ENCODE data around the gene FAM117A.

FAM117A gene

DNA sequence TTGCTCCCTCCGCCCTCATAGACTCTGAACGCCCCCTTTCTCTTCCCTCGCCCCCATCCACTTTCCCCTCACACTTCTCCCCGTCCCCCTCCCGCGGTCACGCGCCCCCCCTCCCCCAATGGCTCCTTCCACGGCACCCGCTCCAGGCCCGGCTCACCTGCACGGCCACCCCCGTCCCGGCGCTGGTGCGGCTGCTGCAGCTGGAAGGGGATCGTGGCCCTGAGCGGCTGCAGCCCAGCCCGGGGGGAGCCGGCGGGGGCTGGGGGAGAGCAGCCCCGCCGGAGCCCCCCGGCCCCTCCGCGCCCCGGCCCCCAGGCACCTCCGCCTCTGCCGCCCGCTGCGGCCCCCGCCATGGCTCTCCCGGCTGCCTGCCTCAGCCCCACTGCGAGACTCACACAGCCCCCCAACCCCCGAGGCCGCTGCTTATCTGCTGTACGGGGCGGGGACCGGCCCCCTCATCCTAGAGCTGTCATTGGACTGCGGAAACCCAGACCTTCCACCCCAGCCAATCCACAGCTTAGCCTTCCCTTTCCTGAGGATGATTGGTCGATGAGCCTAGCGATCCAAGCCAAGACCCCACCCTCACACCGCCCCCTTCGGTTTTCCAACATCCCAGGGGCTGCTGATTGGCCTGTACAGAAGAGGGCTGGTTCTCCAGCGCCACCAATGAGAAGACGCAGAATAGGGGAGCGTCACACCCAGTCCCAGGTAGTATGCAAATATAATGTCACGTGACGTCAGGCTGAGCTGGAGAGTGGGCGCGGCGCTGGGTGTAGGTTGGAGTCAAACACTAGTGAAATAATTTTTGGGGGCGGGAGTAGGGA is at the start of gene FAM117A:
Gene FAM117A (minus strand): TSS at position 397 of the 824 bp plus-strand sequence. CDS start 44 bp downstream, at position 353.
- peak; percentile 95 to 97 for DNase-seq

GRCh38 chr17:49809056-49809455 is 45.1 kb upstream of the FAM117A start:
- no peak for DNase-seq

DNA sequence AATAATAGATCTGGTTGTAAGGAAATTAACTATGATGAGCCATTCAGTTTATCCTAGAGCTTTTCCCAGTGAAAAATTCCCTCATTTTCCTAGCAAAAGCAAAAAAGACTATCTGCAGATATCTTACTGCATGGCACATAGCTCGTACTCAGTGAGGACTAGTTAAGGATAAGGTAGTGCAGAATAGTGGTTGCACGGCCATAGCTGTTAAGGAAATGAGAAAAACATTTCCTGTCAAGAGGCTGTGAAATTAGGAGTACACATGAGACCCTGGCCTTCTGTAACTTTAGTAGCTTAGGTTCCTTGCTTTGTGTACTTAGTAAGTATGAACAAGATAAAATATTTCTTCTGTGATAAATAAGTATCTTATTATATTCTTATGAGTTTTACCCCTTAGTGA is 34.8 kb upstream of the FAM117A start:
- DNase-seq = no peak

DNA sequence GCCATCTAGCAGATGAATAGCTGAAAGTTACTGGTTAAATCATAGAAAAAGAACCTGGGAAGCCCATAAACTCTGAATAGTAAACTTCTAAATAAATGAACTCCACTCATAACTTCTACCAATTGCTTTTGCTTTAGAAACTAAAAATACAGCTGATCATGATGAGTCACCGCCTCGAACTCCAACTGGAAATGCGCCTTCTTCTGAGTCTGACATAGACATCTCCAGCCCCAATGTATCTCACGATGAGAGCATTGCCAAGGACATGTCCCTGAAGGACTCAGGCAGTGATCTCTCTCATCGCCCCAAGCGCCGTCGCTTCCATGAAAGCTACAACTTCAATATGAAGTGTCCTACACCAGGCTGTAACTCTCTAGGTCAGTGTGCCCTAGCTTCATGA is 34.3 kb upstream of the FAM117A start:
- no peak for DNase-seq

- DNase-seq = no peak
Measured at GRCh38 chr17:49795372-49795771, 31.4 kb upstream of the FAM117A start.

DNA sequence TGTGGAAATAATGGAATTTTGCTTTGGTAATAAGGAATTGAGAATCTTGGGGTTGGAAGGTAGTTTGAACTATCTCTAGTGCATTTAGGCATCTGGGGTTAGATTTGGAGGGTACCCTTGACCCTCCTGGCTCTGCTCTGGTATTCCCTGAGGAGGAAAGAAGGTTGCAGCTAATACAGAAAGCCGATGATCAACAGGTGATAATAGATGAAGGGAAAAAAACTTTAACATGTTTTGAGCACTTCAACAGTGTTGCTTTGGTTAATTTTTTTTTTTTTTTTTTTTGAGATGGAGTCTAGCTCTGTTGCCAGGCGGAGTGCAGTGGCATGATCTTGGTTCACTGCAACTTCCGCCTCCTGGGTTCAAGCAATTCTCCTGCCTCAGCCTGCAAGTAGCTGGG is 29.4 kb upstream of the FAM117A start:
- DNase-seq = no peak

GRCh38 chr17:49789243-49789578 is 25.3 kb upstream of the FAM117A start:
- DNase-seq = no peak

GRCh38 chr17:49788478-49789242 is 24.7 kb upstream of the FAM117A start, which contains the start of gene KAT7:
Gene KAT7, plus strand, starts transcription at chr17:49788681. Its CDS starts 154 bp downstream, at chr17:49788835.
- peak; percentile 98 to 99 for DNase-seq

DNA sequence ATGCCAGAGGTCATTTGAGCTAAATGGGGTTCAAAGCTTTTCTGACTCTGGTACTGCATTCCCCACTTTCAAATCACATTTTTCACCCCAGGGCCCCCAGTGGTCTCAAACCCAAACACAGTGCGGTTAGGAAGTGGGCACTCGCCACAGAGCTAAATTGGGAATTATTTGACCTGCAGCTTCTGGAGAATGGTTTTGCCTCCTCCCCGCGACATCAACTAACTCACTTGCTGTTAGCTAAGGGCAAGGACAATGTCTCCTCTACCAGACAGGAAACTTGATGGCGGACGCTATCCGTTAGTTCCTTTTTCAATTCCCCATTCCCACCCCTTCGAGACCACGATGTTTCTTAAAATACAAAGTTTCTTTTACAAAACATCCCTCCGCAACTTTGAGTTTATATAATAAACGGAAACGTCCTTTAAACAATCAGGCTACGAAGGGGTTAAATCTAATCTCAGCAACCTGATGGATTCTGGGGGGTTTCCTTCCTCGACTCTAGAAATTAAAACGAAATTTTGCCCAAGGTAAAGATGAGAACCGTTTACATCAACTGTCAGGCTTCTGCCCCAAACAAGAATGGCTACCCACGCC is 24.1 kb upstream of the FAM117A start:
- DNase-seq = peak; percentile 46 to 48

GRCh38 chr17:49784636-49785035 is 20.7 kb upstream of the FAM117A start:
- no peak for DNase-seq

GRCh38 chr17:49783791-49784190 is 19.9 kb upstream of the FAM117A start:
- no peak for DNase-seq

- no peak for DNase-seq
Measured at GRCh38 chr17:49783071-49783715, 19.3 kb upstream of the FAM117A start.

DNA sequence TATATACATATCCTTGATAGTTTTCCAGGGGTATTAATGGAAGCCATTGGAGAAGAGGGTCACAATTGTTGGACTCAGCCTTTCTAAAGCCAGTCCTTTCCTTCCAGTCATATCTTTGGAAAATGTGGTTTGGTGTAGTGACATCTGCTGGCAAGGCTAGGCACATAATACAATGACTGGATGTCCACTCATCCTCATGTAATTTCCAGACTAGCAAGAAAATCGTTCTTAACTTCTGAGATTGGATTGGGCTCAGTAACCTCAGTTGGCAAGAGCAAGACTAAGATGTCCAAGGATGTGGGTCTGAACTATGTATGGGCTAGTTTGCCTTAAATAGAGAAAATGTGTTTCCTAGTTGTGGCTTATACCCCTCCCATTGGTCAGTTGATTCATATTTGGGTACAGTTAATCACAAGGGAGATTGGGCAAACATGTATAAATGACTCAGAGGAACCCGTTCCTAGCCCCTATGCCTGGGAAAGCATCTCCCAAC is 15.9 kb upstream of the FAM117A start:
- DNase-seq = no peak

- DNase-seq = no peak
Measured at GRCh38 chr17:49779156-49779738, 15.3 kb upstream of the FAM117A start.

- DNase-seq = no peak
Measured at GRCh38 chr17:49777563-49777962, 13.6 kb upstream of the FAM117A start.

DNA sequence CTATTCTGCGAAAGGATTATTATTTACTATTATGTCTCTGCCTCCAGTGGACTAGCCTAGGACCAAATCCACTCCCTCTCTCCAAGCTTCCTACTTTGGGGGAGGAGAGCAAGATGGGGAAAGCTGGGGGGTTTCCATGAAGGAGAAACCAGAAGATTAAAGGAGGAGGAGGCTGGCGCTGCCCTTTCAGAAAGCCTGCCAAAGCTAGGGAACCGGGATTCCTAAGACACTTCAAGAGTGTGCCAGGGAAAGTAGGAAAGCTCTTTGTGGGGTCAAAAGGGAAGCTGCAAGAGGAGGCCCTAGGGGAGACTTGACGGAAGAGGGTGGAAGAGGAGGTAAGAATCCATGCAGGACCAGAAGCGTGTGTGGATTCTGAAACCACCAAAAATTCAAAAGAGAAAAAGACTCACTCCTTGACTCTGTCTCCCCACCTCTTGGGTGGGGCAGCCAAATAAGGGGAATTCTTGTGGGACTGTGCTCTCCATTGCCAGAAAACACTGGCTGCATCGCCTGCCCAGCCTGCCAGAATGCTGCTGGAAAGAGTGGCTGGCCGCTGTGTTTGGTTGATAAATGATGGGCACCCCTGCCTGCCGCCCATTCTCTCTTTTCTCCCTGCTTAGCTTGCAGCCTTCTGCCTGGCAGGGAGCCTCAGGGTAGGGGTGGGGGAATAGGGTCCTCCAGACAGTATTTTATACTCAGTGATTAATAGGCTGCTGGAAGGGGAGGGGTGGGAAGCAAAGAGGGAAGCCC is 12.8 kb upstream of the FAM117A start:
- DNase-seq = no peak

DNA sequence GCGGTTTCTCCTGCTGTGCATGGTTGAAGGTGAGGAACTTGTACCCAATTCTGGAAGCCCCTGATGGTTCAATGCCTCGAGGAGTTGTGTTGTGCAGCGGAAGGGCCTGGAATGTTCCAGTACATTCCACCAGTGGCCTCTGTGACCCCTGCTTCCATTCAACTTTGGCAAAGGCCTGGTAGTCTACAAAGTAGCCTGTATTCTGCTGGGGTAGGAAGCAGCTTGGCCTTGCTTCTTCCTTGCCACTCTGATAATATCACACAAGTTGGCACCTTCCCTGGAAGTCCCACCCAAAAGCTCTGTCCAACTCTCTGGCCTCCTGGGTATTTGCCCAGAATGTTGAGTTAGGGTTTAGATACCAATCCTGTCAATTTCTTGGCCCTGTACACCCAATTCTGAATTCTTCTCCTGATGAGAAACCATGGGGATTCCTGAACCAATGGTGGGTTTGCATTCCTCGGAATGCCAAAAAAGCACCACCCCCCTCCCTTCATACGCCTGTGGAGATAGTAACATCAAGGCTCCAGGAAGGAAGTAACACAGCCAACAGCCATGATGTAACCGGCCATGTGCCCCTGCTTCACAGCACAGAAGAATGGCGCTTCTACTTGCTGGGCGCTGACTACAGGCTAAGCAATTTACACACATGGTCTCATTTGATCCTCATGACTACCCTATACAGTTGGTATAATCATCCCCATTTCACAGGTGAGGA is 11.8 kb upstream of the FAM117A start:
- no peak for DNase-seq

GRCh38 chr17:49766918-49767530 is 3.1 kb upstream of the FAM117A start:
- DNase-seq = no peak

GRCh38 chr17:49764559-49765180 is 739 bp upstream of the FAM117A start:
- no peak for DNase-seq

All from activated T-cell treated with anti-CD3 and anti-CD28 coated beads, Interleukin-2, amount 50 U/mL, for 48 hours (primary cell).